GM18499 (cell line): Measurements from ENCODE around the gene IFT88.

ENCODE experiments used
- ATAC-seq: cut with Tn5 transposase; IDR thresholded peaks from one replicate; pipeline ENCODE4 v1.9.1; 2021; ENCODE audit warnings: moderate number of reproducible peaks; ENCODE audit not compliant: insufficient read depth, unreplicated experiment

Gene IFT88

GRCh38 chr13:20684041-20684440 lies 117.1 kb downstream of the IFT88 start:
- ATAC-seq, result no peak

GRCh38 chr13:20684546-20684945 lies 117.6 kb downstream of the IFT88 start:
- no peak for ATAC-seq

- ATAC-seq, result no peak
Observed at GRCh38 chr13:20685092-20685491, 118.1 kb downstream of the IFT88 start.

GRCh38 chr13:20686167-20686566 lies 119.2 kb downstream of the IFT88 start:
- no peak for ATAC-seq

DNA sequence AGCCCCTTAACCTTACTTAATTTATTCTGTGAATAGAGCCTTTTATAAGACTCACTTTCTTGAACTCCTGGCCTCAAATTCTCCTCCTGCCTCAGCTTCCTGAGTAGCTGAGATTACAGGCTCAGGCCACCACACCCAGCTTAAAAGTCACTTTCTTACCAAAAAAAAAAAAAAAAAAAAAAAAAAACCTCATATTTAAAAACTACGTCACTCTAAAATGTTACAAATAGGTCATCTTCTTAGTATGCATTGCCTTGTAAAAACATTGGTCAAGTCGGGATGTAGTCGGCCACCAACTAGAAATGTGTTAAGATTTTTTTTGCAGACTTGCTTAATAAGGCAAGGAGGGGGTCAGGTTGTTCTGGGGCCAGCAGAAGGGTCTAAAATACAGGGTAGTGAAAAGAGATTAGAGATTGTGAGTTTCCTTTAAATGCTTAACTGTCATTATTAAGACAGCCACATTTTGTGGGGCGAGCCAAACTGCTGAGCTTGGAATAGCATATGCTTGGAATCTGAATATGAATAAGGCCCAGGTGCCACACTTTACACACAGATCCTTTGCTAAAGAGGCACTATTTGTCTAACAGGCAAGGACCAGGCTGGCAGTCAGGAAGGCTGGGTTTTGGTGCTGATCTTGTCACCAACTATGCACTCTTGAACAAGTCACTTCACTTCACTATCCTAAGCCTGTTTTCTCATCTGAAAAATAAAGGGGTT lies 120.1 kb downstream of the IFT88 start:
- no peak for ATAC-seq

GRCh38 chr13:20689291-20689690 lies 122.3 kb downstream of the IFT88 start:
- no peak for ATAC-seq

- ATAC-seq, result no peak
Observed at GRCh38 chr13:20691616-20692015, 124.7 kb downstream of the IFT88 start.

- no peak for ATAC-seq
Observed at GRCh38 chr13:20696073-20696472, 129.1 kb downstream of the IFT88 start.

- no peak for ATAC-seq
Observed at GRCh38 chr13:20699715-20700114, 132.8 kb downstream of the IFT88 start.

DNA sequence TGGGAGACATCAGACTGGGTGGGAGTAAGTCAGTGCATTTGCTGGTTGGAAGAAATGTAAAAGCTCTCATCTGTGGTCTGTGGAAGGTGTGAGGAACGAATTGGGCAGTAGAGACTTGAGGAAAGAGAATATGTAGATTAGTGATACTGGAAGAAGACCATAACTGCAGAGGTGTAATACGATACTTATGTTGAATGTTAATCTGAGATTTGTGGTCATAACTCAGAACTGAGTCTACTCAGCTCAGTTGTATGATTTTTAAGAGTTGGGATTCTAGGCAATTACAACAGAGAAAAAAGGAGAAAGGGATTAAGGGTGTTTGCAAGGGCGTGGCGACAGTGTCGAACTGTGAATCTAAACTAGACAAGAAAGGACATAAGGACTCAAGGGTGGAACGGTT lies 133.3 kb downstream of the IFT88 start:
- no peak for ATAC-seq

GRCh38 chr13:20701461-20701860 lies 134.5 kb downstream of the IFT88 start:
- ATAC-seq, result no peak

DNA sequence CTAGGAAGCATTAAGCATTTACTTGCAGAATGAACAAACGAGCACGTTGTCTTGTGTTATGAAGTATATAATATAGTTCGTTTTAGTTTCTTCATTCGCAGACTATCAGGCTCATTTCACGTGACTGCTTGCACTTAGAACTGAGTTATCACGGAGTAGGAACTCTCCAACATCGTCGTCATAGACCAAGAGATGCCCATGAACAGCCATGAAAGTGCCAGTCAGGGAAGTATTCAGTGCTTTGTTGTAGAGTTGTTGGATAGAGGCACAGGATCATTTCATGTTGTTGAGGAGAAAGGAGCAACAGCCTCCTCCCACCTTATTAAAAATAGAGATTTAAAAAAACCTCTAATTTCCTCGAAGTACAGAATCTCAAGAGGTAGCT lies 135.6 kb downstream of the IFT88 start:
- ATAC-seq, result no peak

DNA sequence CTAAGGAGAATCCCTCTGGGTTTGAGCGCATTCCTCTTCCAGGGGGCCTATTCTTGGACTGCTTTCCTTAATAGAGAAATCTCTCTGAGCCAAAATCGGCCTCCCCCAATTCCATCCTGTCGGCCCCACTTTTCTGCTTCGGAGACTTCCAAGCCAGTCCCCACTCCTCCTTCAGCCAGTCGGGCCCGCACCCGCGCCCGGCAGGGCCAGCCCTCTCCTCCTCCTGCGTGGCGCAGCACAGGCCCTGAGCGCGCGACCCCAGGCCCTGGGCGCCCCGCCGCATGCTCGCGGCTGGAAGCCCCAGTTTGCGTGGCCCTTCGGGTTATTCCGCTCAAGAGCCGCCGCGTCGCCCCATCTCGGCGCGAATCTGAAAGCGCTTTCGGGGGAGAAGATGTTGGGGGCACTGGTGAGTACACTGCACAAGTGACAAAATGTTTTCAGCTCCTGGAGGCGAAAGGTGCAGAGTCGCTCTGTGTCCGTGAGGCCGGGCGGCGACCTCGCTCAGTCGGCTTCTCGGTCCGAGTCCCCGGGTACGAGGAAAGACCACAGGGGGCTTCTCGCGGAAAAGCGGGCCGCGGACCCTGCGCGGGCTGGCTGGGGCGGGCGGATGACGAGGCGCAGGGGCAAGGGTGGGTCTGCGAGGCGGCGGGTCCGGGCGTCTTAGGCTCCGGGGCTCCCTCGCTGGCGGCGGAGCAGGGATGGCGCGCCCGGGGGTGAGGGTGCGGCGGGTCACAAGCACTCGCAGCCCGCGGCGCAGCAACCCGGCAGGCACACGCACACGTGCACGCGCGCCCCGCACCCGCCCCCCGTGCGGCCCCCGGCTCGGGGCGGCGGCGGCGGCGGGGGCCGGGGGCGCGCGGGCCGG lies 136.2 kb downstream of the IFT88 start, which contains the start of gene IL17D:
Gene IL17D, plus strand, starts transcription at position 785 of the 865 bp plus-strand sequence. CDS start 303 bp downstream, outside the sequence.
- ATAC-seq, result no peak

DNA sequence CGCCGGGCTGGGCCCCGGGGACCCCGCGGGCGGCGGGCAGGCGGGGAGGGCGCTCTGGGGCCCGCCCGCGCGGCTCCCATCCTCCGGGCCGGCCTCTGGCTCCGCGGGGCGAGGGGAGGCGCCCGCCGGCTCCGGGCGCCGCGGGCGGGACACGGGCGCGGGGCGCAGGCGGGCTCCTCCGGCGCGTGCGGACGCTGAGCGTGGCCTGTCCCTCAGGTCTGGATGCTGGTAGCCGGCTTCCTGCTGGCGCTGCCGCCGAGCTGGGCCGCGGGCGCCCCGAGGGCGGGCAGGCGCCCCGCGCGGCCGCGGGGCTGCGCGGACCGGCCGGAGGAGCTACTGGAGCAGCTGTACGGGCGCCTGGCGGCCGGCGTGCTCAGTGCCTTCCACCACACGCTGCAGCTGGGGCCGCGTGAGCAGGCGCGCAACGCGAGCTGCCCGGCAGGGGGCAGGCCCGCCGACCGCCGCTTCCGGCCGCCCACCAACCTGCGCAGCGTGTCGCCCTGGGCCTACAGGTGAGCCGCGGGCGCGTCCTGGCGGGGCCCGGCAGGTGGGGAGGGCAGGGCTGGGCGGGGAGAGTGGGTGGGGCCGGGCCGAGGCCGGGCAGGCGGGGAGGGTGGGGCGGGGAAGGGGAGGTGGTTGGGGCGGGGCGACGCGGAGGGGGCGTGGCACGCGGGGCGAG lies 137.0 kb downstream of the IFT88 start:
- ATAC-seq, result no peak

- no peak for ATAC-seq
Observed at GRCh38 chr13:20704459-20705069, 137.6 kb downstream of the IFT88 start.

DNA sequence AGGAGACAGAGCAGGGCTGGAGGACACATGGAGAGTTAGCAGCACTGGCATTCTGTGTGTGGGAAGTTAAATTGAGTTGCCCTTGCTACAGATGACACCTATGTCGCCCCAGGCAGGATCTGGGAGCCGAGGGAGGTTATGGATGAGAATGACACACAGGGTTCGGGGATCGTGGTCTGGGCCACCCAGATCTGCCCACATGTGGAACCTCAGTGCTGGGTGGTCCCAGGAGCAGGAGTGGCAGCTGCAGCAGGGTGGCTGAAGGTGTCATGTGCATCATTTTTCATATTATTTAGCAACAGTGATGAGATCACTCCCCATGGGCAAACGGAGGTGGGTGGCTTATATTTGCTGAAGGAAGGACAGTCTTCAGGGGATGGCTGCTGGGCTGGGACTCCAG lies 139.7 kb downstream of the IFT88 start:
- ATAC-seq, result no peak

DNA sequence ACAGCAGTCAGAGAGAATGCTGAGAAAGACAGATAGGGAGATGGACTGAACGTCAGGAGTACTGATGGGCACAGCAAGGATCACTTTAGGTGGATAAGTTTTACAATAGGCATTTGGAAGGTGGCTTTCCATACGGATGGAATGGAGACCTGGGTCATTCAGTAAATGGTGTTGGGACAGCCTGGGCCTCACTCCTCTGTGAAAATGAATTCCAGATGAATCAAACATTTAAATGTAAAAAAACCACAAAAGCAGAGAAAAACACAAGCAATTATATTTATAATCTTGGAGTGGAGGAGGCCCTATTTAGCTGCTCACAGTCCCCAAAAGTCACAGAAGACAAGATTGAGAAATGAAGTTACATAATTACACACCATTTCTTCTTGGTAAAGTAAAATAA lies 141.3 kb downstream of the IFT88 start:
- no peak for ATAC-seq

DNA sequence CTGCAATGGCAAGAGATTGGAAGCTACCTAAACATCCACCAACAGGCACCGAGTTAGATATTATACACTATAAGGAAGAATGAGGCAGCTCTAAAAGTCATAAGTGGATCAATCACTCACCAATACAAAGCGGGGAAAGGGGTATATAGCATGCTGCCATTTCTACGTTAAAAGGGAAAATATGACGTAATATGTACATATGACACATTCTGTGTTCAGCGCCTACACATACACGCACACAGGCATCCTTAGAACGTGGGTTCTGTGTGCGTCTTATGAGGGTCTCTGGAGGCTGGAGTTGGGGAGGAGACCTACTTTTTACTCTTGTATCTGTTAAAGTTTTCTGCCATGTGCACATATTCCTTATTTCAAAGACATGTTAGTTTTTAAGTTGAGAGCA lies 142.4 kb downstream of the IFT88 start:
- ATAC-seq, result no peak

GRCh38 chr13:20709782-20710181 lies 142.8 kb downstream of the IFT88 start:
- ATAC-seq, result no peak

DNA sequence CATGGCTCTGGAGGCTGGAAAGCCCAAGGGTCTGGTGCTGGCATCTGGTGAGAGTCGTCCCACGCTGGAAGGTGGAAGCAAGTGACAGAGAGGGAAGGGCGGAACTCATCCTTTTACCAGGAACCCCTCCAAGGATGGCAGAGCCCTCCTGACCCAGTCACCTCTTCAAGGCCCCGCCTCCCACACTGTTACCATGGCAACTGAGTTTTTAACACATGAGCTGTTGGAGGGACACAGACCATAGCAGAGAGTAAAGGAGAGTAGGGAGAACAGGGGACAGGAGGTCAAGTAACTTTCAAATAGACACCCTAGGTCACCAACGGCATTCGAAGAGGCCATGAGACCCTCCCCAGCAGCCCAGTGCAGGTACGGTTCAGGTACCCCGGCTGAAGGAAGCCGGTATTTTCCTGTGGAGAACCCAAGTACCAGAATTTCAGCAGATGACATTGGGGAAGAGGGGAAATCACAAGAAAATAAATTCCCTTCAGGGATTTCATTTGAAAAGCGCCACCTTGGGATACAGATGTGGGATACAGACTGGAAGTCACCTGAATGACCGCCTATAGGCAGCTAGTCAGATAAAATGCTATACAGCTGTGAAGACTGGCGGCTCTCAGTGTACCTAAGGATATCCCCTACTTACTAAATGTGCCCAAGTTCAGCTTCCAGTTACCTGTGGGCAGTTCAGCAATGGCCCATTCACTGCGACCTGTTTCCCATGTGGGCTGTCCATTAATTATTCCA lies 144.5 kb downstream of the IFT88 start:
- no peak for ATAC-seq
